Activated CD8-positive, alpha-beta memory T cell treated with anti-CD3 and anti-CD28 coated beads, Interleukin-2, amount 10 ng/mL, durations not matched to agents 7 days and 5 days (primary cell): ENCODE data around the gene KLHDC8A. TPM values are rescaled to one million over a fixed set of nuclear protein-coding genes. Genes with fewer than 3 reads are reported as not detected.

ENCODE experiments used
- ATAC-seq: fragments of 150-1000 bp; cut with Tn5 transposase; one replicate; pipeline ENCODE4 v1.10.0; 2021; ENCODE audit warnings: moderate library complexity
- CTCF ChIA-PET: fragments of 350-600 bp; sonication (Branson Sonifier 250); formaldehyde crosslinking; loops from one replicate; lab custom pipeline; 2021; ENCODE audit warnings: antibody characterized with exemption; lab: Charles Lee
- DNase-seq: peaks from one replicate; pipeline ENCODE4 v3.0.0-alpha.2; 2020
- H3K27ac Mint-ChIP-seq: one replicate; pipeline ENCODE4 v1.8.0; 2021; ENCODE audit warnings: mild to moderate bottlenecking, mixed read lengths
- H3K27me3 Mint-ChIP-seq: one replicate; pipeline ENCODE4 v1.8.0; 2021; ENCODE audit warnings: mixed read lengths
- H3K36me3 Mint-ChIP-seq: one replicate; pipeline ENCODE4 v1.8.0; 2021; ENCODE audit warnings: mild to moderate bottlenecking, mixed read lengths
- H3K4me1 Mint-ChIP-seq: one replicate; pipeline ENCODE4 v1.8.0; 2021; ENCODE audit warnings: mixed read lengths
- H3K4me3 Mint-ChIP-seq: one replicate; pipeline ENCODE4 v1.8.0; 2021; ENCODE audit warnings: mild to moderate bottlenecking, moderate library complexity, mixed read lengths
- H3K9me3 Mint-ChIP-seq: one replicate; pipeline ENCODE4 v1.8.0; 2022; ENCODE audit warnings: low read depth, mixed read lengths
- total RNA-seq, 2 experiments: library from RNA; stranded (reverse); gene quantifications; one replicate each; pipeline ENCODE4 v1.2.3, GENCODE V29; 2021

KLHDC8A gene
- total RNA-seq, 2 experiments from 2014 or later = not detected

GRCh38 chr1:205337481-205337880 lies 19.2 kb downstream of the KLHDC8A start:
- Mint-ChIP-seq H3K4me1 (peaks cover 21% of the 10 kb centered on the region), H3K9me3 (no peaks in the 10 kb centered on the region), H3K4me3 (no peak overlapping the region), H3K27ac (no peak overlapping the region), H3K36me3 (peaks cover 1% of the 10 kb centered on the region), H3K27me3 (peaks cover 62% of the 10 kb centered on the region)
- ATAC-seq (no peak), DNase-seq (no peak)
- CTCF ChIA-PET = interaction anchor here (0.6 to 29.1 kb wide), 14 partner anchors 12 to 295 kb away, joined by 3 to 1096 read pairs (median 7); partner anchors contain the start of gene NUAK2

- H3K4me1 Mint-ChIP-seq = peaks cover 19% of the 10 kb centered on the region
- peak; percentile 82 for ATAC-seq
- CTCF ChIA-PET = interaction anchor here (0.7 to 29.1 kb wide), 30 partner anchors 10 to 253 kb away, joined by 3 to 1096 read pairs (median 4); partner anchors contain the start of genes BLACAT1, NUAK2 and TMCC2
- no peaks in the 10 kb centered on the region for H3K36me3 Mint-ChIP-seq
- H3K27ac Mint-ChIP-seq = no peak overlapping the region
- peaks cover 46% of the 10 kb centered on the region for H3K27me3 Mint-ChIP-seq
- H3K9me3 Mint-ChIP-seq = no peaks in the 10 kb centered on the region
- DNase-seq = peak; percentile 84
- H3K4me3 Mint-ChIP-seq = no peak overlapping the region
Observed at GRCh38 chr1:205335692-205336091, 21.0 kb downstream of the KLHDC8A start.

- Mint-ChIP-seq H3K4me1 (no peaks in the 10 kb centered on the region), H3K9me3 (no peaks in the 10 kb centered on the region), H3K27me3 (peaks cover 35% of the 10 kb centered on the region), H3K27ac (no peak overlapping the region), H3K36me3 (no peaks in the 10 kb centered on the region), H3K4me3 (no peak overlapping the region)
- CTCF ChIA-PET = interaction anchor here (0.6 to 29.1 kb wide), 8 partner anchors 9 to 216 kb away, joined by 3 to 1096 read pairs (median 4); partner anchors contain the start of gene NUAK2
- ATAC-seq (no peak), DNase-seq (no peak)
Observed at GRCh38 chr1:205332015-205332791, 24.5 kb downstream of the KLHDC8A start.

- H3K27ac Mint-ChIP-seq = no peak overlapping the region
- no peaks in the 10 kb centered on the region for H3K36me3 Mint-ChIP-seq
- CTCF ChIA-PET = interaction anchor here (1.0 to 29.1 kb wide), 7 partner anchors 9 to 158 kb away, joined by 3 to 1096 read pairs (median 3); no protein-coding TSS in a partner anchor
Observed at GRCh38 chr1:205330150-205330549, 26.6 kb downstream of the KLHDC8A start.

GRCh38 chr1:205329719-205330118 lies 27.0 kb downstream of the KLHDC8A start:
- Mint-ChIP-seq H3K4me1 (peaks cover 4% of the 10 kb centered on the region), H3K4me3 (no peak overlapping the region), H3K36me3 (no peaks in the 10 kb centered on the region), H3K27ac (no peak overlapping the region), H3K9me3 (no peaks in the 10 kb centered on the region), H3K27me3 (peaks cover 36% of the 10 kb centered on the region)
- CTCF ChIA-PET = interaction anchor here (1.0 to 29.1 kb wide), 5 partner anchors 9 to 155 kb away, joined by 3 to 1096 read pairs (median 4); no protein-coding TSS in a partner anchor
- DNase-seq (no peak), ATAC-seq (no peak)

More at GRCh38 chr1:205330150-205330549, 26.6 kb downstream of the KLHDC8A start:
- H3K4me3 Mint-ChIP-seq = no peak overlapping the region
- ATAC-seq (no peak), DNase-seq (no peak)
- peaks cover 32% of the 10 kb centered on the region for H3K27me3 Mint-ChIP-seq
- H3K4me1 Mint-ChIP-seq = peaks cover 2% of the 10 kb centered on the region
- H3K9me3 Mint-ChIP-seq = no peaks in the 10 kb centered on the region

- ATAC-seq (no peak), DNase-seq (no peak)
- no peaks in the 10 kb centered on the region for H3K36me3 Mint-ChIP-seq
- no peak overlapping the region for H3K4me3 Mint-ChIP-seq
- no peak overlapping the region for H3K27ac Mint-ChIP-seq
- CTCF ChIA-PET = interaction anchor here (0.8 to 29.1 kb wide), 3 partner anchors 21 to 49 kb away, joined by 3 to 1096 read pairs (median 8); no protein-coding TSS in a partner anchor
- no peaks in the 10 kb centered on the region for H3K9me3 Mint-ChIP-seq
- peaks cover 7% of the 10 kb centered on the region for H3K4me1 Mint-ChIP-seq
- H3K27me3 Mint-ChIP-seq = peaks cover 36% of the 10 kb centered on the region
Observed at GRCh38 chr1:205328476-205328875, 28.2 kb downstream of the KLHDC8A start.

GRCh38 chr1:205326812-205327466 lies 29.8 kb downstream of the KLHDC8A start:
- Mint-ChIP-seq H3K4me3 (no peak overlapping the region), H3K27ac (no peak overlapping the region), H3K27me3 (peaks cover 34% of the 10 kb centered on the region), H3K9me3 (no peaks in the 10 kb centered on the region), H3K4me1 (peaks cover 9% of the 10 kb centered on the region), H3K36me3 (no peaks in the 10 kb centered on the region)
- no peak for DNase-seq
- no peak for ATAC-seq
- CTCF ChIA-PET = interaction anchor here (0.9 to 29.1 kb wide), 8 partner anchors 7 to 160 kb away, joined by 3 to 1096 read pairs (median 6); no protein-coding TSS in a partner anchor

- no peak for ATAC-seq
- Mint-ChIP-seq H3K27me3 (peaks cover 32% of the 10 kb centered on the region), H3K4me1 (peaks cover 19% of the 10 kb centered on the region), H3K4me3 (no peak overlapping the region), H3K27ac (peak overlapping the region; percentile 62), H3K9me3 (no peaks in the 10 kb centered on the region), H3K36me3 (peaks cover 5% of the 10 kb centered on the region)
- CTCF ChIA-PET = interaction anchor here (0.7 to 29.1 kb wide), 30 partner anchors 9 to 349 kb away, joined by 3 to 1096 read pairs (median 4); partner anchors contain the start of gene TMCC2
- DNase-seq = peak; percentile 66
Observed at GRCh38 chr1:205325334-205325884, 31.3 kb downstream of the KLHDC8A start.

- H3K36me3 Mint-ChIP-seq = peaks cover 6% of the 10 kb centered on the region
- H3K27me3 Mint-ChIP-seq = peaks cover 33% of the 10 kb centered on the region
- H3K9me3 Mint-ChIP-seq = no peaks in the 10 kb centered on the region
- DNase-seq (no peak), ATAC-seq (no peak)
- H3K4me3 Mint-ChIP-seq = no peak overlapping the region
- CTCF ChIA-PET = interaction anchor here (0.8 to 29.1 kb wide), 25 partner anchors 10 to 348 kb away, joined by 3 to 1096 read pairs (median 5); partner anchors contain the start of gene TMCC2
- H3K4me1 Mint-ChIP-seq = peaks cover 24% of the 10 kb centered on the region
- no peak overlapping the region for H3K27ac Mint-ChIP-seq
Observed at GRCh38 chr1:205324781-205325180, 31.9 kb downstream of the KLHDC8A start.

- Mint-ChIP-seq H3K4me3 (no peak overlapping the region), H3K27ac (no peak overlapping the region), H3K4me1 (peaks cover 32% of the 10 kb centered on the region), H3K36me3 (peaks cover 9% of the 10 kb centered on the region), H3K9me3 (no peaks in the 10 kb centered on the region), H3K27me3 (peaks cover 26% of the 10 kb centered on the region)
- CTCF ChIA-PET = interaction anchor here (1.2 to 29.1 kb wide), 9 partner anchors 10 to 268 kb away, joined by 4 to 1096 read pairs (median 14); no protein-coding TSS in a partner anchor
- DNase-seq (no peak), ATAC-seq (no peak)
Observed at GRCh38 chr1:205323794-205324193, 32.9 kb downstream of the KLHDC8A start.

- peaks cover 21% of the 10 kb centered on the region for H3K27me3 Mint-ChIP-seq
- H3K4me3 Mint-ChIP-seq = peak overlapping the region; percentile 88
- no peaks in the 10 kb centered on the region for H3K9me3 Mint-ChIP-seq
- H3K27ac Mint-ChIP-seq = no peak overlapping the region
- no peak for DNase-seq
- ATAC-seq = no peak
- peaks cover 43% of the 10 kb centered on the region for H3K4me1 Mint-ChIP-seq
- H3K36me3 Mint-ChIP-seq = peaks cover 9% of the 10 kb centered on the region
- CTCF ChIA-PET = interaction anchor here (1.0 to 29.1 kb wide), 7 partner anchors 8 to 164 kb away, joined by 3 to 1096 read pairs (median 6); partner anchors contain the start of gene TMCC2
Observed at GRCh38 chr1:205321959-205322283, 34.8 kb downstream of the KLHDC8A start.

- Mint-ChIP-seq H3K4me3 (peak within 1 kb of the TSS; percentile 88), H3K36me3 (peaks cover 9% of the 10 kb centered on the region), H3K9me3 (no peaks in the 10 kb centered on the region), H3K27me3 (peaks cover 19% of the 10 kb centered on the region), H3K4me1 (peaks cover 48% of the 10 kb centered on the region), H3K27ac (peak within 1 kb of the TSS; percentile 68)
- CTCF ChIA-PET = interaction anchor here (0.7 to 29.1 kb wide), 14 partner anchors 7 to 164 kb away, joined by 3 to 1096 read pairs (median 4); partner anchors contain the start of gene TMCC2
- peak; percentile 91 for ATAC-seq
- DNase-seq = peak; percentile 83
Observed at GRCh38 chr1:205321162-205321958, 35.4 kb downstream of the KLHDC8A start, which contains the start of gene NUAK2. Gene NUAK2, minus strand, starts transcription at chr1:205321745. Its CDS starts 117 bp downstream, at chr1:205321628.
